Left lung (tissue), 10 donors: ENCODE results near the gene FNDC7. TPM values are rescaled to one million over a fixed set of nuclear protein-coding genes. Genes with fewer than 3 reads are reported as not detected.
A peak's percentile ranks its signal among the peaks of the same experiment; 100 is the strongest.
"Not testable (repeated sequence)": the region's sequence is repeated elsewhere in the genome, so short reads cannot be mapped to it uniquely, and the experiment has no call there.

ENCODE experiments used
- ATAC-seq: fragments of 200-7000 bp; cut with Tn5 transposase; one replicate; pipeline ENCODE4 v1.9.1; 2020; ENCODE audit warnings: moderate library complexity
- DNase-seq, 4 donors: peaks; one replicate each; pipeline ENCODE4 v3.0.0-alpha.2; 2013 to 2020
- H3K27ac ChIP-seq, 2 donors: fragments of 200-600 bp; sonication (generic) in 1 of 2; one replicate each; pipeline versions ENCODE4 v1.5.0 to v1.8.0; 2020 to 2021
- H3K27me3 ChIP-seq, 2 donors: fragments of 200-600 bp; sonication (generic) in 1 of 2; one replicate each; pipeline versions ENCODE4 v1.5.0 to v1.8.0; 2020 to 2021
- H3K36me3 ChIP-seq, 2 donors: fragments of 200-600 bp; sonication (generic) in 1 of 2; one replicate each; pipeline versions ENCODE4 v1.5.0 to v1.8.0; 2020 to 2021
- H3K4me1 ChIP-seq, 2 donors: fragments of 200-600 bp; one replicate each; pipeline ENCODE4 v1.8.0; 2021
- H3K4me3 ChIP-seq, 2 donors: fragments of 200-600 bp; sonication (generic) in 1 of 2; one replicate each; pipeline versions ENCODE4 v1.5.0 to v1.8.0; 2020 to 2021; ENCODE audit warnings: mild to moderate bottlenecking in 1 of 2
- H3K9me3 ChIP-seq, 2 donors: fragments of 200-600 bp; sonication (generic) in 1 of 2; one replicate each; pipeline versions ENCODE4 v1.5.0 to v1.8.0; 2020 to 2021
- CTCF ChIP-seq, 2 donors: fragments of 200-600 bp; sonication (generic) in 1 of 2; IDR thresholded peaks; one replicate each; pipeline versions ENCODE4 v1.5.0 to v1.8.0; 2021; ENCODE audit warnings: antibody characterized with exemption in 2 of 2
- intact Hi-C, 2 donors: fragments of 100-400 bp; cut with DNase I; formaldehyde crosslinking; loops; one replicate each; pipeline versions ENCODE4 v1.11.2 to v1.14.2; 2022
- polyA plus RNA-seq, 6 donors: library from polyadenylated mRNA; unstranded; fragments of 120-200 nt; gene quantifications; one replicate each; pipeline ENCODE4 v1.2.1, GENCODE V29; 2013; ENCODE audit not compliant: insufficient read length in 6 of 6
- total RNA-seq, 2 donors: library from RNA; stranded (reverse); fragmentation: NEBNext Ultra II Directional; extraction: Animal tissue kit (Norgen Biotek cat#: 25700); gene quantifications; one replicate each; pipeline ENCODE4 v1.2.1, GENCODE V29; 2021
- donor health status: DM: no; HTN: yes; CAD: no.
- donor health status: DM: no; HTN: no; CAD: no.

The FNDC7 gene
- total and polyA plus RNA-seq, 8 donors: 0.06 to 0.07 TPM; not detected in 6

- Histone ChIP-seq H3K27ac (no peak overlapping the region), H3K4me1 (peaks cover 0 to 15% of the 10 kb centered on the region in 2 donors), H3K9me3 (no peaks in the 10 kb centered on the region), H3K27me3 (no peaks in the 10 kb centered on the region), H3K4me3 (no peak overlapping the region), H3K36me3 (no peaks in the 10 kb centered on the region)
- no peak for TF ChIP-seq CTCF (IDR thresholded peaks at IDR 0.05)
- ATAC-seq (no peak), DNase-seq (no peak)
- intact Hi-C loops: no loop called here
These were observed 46.9 kb upstream of the FNDC7 start for GRCh38 chr1:108665771-108666170.

GRCh38 chr1:108667422-108667821 is 45.3 kb upstream of the FNDC7 start:
- H3K9me3 ChIP-seq, ATAC-seq, H3K4me3 ChIP-seq, H3K27me3 ChIP-seq, H3K27ac ChIP-seq, H3K36me3 ChIP-seq, intact Hi-C loops, H3K4me1 ChIP-seq: not testable (repeated sequence)
- peak in 1 of 4 donors; percentile 69 for DNase-seq

GRCh38 chr1:108668777-108669176 is 43.9 kb upstream of the FNDC7 start:
- Histone ChIP-seq H3K27ac (no peak overlapping the region), H3K9me3 (no peaks in the 10 kb centered on the region), H3K4me1 (no peaks in the 10 kb centered on the region), H3K4me3 (no peak overlapping the region), H3K36me3 (no peaks in the 10 kb centered on the region), H3K27me3 (no peaks in the 10 kb centered on the region)
- intact Hi-C loops: no loop called here
- DNase-seq (no peak), ATAC-seq (no peak)
- TF ChIP-seq CTCF (IDR thresholded peaks at IDR 0.05): no peak

- Histone ChIP-seq H3K4me3 (no peak overlapping the region), H3K4me1 (no peaks in the 10 kb centered on the region), H3K36me3 (no peaks in the 10 kb centered on the region), H3K27me3 (no peaks in the 10 kb centered on the region), H3K9me3 (no peaks in the 10 kb centered on the region), H3K27ac (no peak overlapping the region)
- intact Hi-C loops: no loop called here
- DNase-seq (no peak), ATAC-seq (no peak)
- TF ChIP-seq CTCF (IDR thresholded peaks at IDR 0.05): no peak
These were observed 43.0 kb upstream of the FNDC7 start for GRCh38 chr1:108669679-108670078.

- H3K4me3 ChIP-seq: no peak overlapping the region
- H3K4me1 ChIP-seq: no peaks in the 10 kb centered on the region
- H3K36me3 ChIP-seq: no peaks in the 10 kb centered on the region
- intact Hi-C loops: no loop called here
- DNase-seq (no peak), ATAC-seq (no peak)
- no peaks in the 10 kb centered on the region for H3K9me3 ChIP-seq
- no peak for TF ChIP-seq CTCF (IDR thresholded peaks at IDR 0.05)
- H3K27ac ChIP-seq: no peak overlapping the region
- no peaks in the 10 kb centered on the region for H3K27me3 ChIP-seq
These were observed 42.5 kb upstream of the FNDC7 start for GRCh38 chr1:108670131-108670773.

GRCh38 chr1:108671143-108671542 is 41.6 kb upstream of the FNDC7 start:
- intact Hi-C loops: no loop called here
- Histone ChIP-seq H3K4me1 (no peaks in the 10 kb centered on the region), H3K9me3 (no peaks in the 10 kb centered on the region), H3K27ac (no peak overlapping the region), H3K4me3 (no peak overlapping the region), H3K27me3 (no peaks in the 10 kb centered on the region), H3K36me3 (no peaks in the 10 kb centered on the region)
- ATAC-seq (no peak), DNase-seq (no peak)
- TF ChIP-seq CTCF (IDR thresholded peaks at IDR 0.05): no peak
